Pancreas (tissue), 10 donors: ENCODE data around the gene NUDT13. TPM values are rescaled to one million over a fixed set of nuclear protein-coding genes. Genes with fewer than 3 reads are reported as not detected.

Source experiments
- ATAC-seq, 4 donors: fragments of 200-7000 bp; cut with Tn5 transposase; one replicate each; pipeline versions ENCODE4 v1.8.0 to v1.9.1; 2020; ENCODE audit warnings: mild to moderate bottlenecking in 4 of 4, moderate library complexity in 4 of 4
- DNase-seq, 6 donors: peaks; one replicate each; pipeline ENCODE4 v3.0.0-alpha.2; 2020
- FAIRE-seq: peaks from 2 replicates; lab custom pipeline; 2012; peaks lifted over from hg19 to GRCh38; lab: Jason Lieb, UNC
- H3K27ac ChIP-seq, 4 donors: fragments of 200-600 bp; sonication (generic); 1 replicate in 3 of 4; 2 replicates in 1 of 4; pipeline versions ENCODE4 v1.5.0 to v1.8.0; 2020
- H3K27me3 ChIP-seq, 4 donors: fragments of 200-600 bp; one replicate each; pipeline ENCODE4 v1.8.0; 2021
- H3K36me3 ChIP-seq, 3 donors: fragments of 200-600 bp; sonication (generic) in 1 of 3; one replicate each; pipeline versions ENCODE4 v1.5.0 to v1.8.0; 2020 to 2021
- H3K4me1 ChIP-seq, 3 donors: fragments of 200-600 bp; one replicate each; pipeline ENCODE4 v1.8.0; 2021
- H3K4me3 ChIP-seq, 4 donors: fragments of 200-600 bp; sonication (generic) in 2 of 4; one replicate each; pipeline versions ENCODE4 v1.5.0 to v1.8.0; 2020 to 2021
- H3K9me3 ChIP-seq, 4 donors: fragments of 200-600 bp; one replicate each; pipeline ENCODE4 v1.8.0; 2021
- WGBS, 2 donors: extraction: QIAGEN DNeasy Blood & Tissue Kit; methylation state at CpG; one replicate each; pipeline ENCODE4 v1.1.7; 2013; 5-methylcytosine and 5-hydroxymethylcytosine counted together
- intact Hi-C, 3 donors: fragments of 100-400 bp; cut with DNase I; formaldehyde crosslinking; loops; one replicate each; pipeline versions ENCODE4 v1.11.1 to v1.14.2; 2022
- polyA plus RNA-seq, 2 donors: library from polyadenylated mRNA; stranded (reverse); fragments of 200-250 nt; gene quantifications; one replicate each; pipeline ENCODE4 v1.2.3, GENCODE V29; 2013
- total RNA-seq, 6 donors: library from RNA; stranded (reverse); fragmentation: NEBNext Ultra II Directional in 4 of 6; extraction: Animal tissue kit (Norgen Biotek cat#: 25700) in 4 of 6; gene quantifications; one replicate each; pipeline versions ENCODE4 v1.2.1 to v1.2.4, GENCODE V29; 2021 to 2023
- TF ChIP-seq, protein P1 (sequence below), 4 donors: fragments of 200-600 bp; sonication (generic) in 3 of 4; IDR thresholded peaks; one replicate each; pipeline versions ENCODE4 v1.5.0 to v1.8.0; 2021; ENCODE audit warnings: antibody characterized with exemption in 4 of 4
- donor health status: healthy with polysubstance abuse.
- donor health status: DM: no; HTN: no; CAD: no; lungs with moderate emphysema.
- donor health status: DM: no; HTN: no; CAD: no.
- donor health status: control.
- donor health status: control.
- donor health status: Bipolar disorder and iron deficiency.
- donor health status: DM: yes; HTN: yes; CAD: no.
- donor health status: DM: no; HTN: no; CAD: no.
- donor health status: DM: no; HTN: no; CAD: no.
- donor health status: DM: yes; HTN: yes; CAD: no.

The NUDT13 gene
- total and polyA plus RNA-seq, 8 donors, result 0.95 to 2.4 (median 1.3) TPM

DNA sequence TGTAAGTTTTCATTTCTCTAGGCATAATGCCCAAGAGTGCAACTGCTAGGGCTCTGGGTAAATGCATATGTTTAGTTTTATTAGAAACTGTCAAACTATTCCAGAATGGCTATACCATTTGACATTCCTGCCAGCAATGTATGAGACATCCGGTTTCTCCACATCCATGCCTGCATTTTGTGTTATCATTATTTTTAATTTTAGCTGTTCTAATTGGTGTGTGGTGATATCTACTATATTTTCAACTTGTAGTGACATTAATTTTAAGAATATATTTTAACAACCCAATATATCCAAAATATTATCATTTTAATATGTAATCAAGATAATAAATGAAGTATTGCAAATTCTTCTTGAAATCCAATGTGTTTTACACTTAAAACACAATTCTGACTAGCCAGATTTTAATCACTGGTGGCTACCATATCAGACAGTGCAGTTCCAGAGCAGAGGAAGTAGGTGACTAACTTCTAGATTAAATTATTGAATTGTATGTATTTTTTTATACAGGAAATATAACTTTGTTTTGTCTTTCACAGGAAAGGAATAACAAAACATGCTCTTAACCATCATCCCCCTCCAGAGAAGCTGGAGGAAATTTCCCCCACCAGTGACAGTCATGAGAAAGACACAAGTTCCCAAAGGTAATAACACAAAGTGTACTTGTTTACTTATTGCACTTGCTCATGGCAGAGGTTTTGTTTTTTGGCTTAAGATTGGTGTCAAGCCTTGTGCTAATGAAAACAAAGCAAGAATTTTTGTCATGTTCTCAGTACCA, 64.1 kb downstream of the NUDT13 start:
- Histone ChIP-seq H3K27ac (no peak overlapping the region), H3K36me3 (peaks cover 0 to 8% (median 0%) of the 10 kb centered on the region in 3 donors), H3K9me3 (no peaks in the 10 kb centered on the region), H3K27me3 (no peaks in the 10 kb centered on the region), H3K4me3 (no peak overlapping the region), H3K4me1 (peaks cover 0 to 4% (median 0%) of the 10 kb centered on the region in 3 donors)
- FAIRE-seq, result no peak
- TF ChIP-seq, protein P1, sequence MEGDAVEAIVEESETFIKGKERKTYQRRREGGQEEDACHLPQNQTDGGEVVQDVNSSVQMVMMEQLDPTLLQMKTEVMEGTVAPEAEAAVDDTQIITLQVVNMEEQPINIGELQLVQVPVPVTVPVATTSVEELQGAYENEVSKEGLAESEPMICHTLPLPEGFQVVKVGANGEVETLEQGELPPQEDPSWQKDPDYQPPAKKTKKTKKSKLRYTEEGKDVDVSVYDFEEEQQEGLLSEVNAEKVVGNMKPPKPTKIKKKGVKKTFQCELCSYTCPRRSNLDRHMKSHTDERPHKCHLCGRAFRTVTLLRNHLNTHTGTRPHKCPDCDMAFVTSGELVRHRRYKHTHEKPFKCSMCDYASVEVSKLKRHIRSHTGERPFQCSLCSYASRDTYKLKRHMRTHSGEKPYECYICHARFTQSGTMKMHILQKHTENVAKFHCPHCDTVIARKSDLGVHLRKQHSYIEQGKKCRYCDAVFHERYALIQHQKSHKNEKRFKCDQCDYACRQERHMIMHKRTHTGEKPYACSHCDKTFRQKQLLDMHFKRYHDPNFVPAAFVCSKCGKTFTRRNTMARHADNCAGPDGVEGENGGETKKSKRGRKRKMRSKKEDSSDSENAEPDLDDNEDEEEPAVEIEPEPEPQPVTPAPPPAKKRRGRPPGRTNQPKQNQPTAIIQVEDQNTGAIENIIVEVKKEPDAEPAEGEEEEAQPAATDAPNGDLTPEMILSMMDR (IDR thresholded peaks at IDR 0.05), result no peak
- DNase-seq, result no peak
- no peak for ATAC-seq
- 90 to 97% methylated on average over 1 of the region's 1 CpG for WGBS, 2 donors
- intact Hi-C loops, result no loop called here

Other genes with a start within 250 kb of the NUDT13 start
- gene OIT3, start 216.7 kb upstream of the NUDT13 start, total RNA-seq, result under 1 TPM in 1 of 6 donors, not detected in 5; 0.34 TPM
- gene OIT3, start 216.7 kb upstream of the NUDT13 start, polyA plus RNA-seq, result under 1 TPM in 1 of 2 donors, not detected in 1; 0.05 TPM
- not detected for gene PLA2G12B, start 155.6 kb upstream of the NUDT13 start, total RNA-seq
- not detected for gene PLA2G12B, start 155.6 kb upstream of the NUDT13 start, polyA plus RNA-seq
- 10 to 100 TPM in 3 of 6 donors, 1 to 10 TPM in 3; 8.6 to 26.1 (median 11.8) TPM for gene P4HA1, start 13.6 kb upstream of the NUDT13 start, total RNA-seq
- gene P4HA1, start 13.6 kb upstream of the NUDT13 start, polyA plus RNA-seq, result 1 to 10 TPM; 3.8 to 7.0 TPM
- 10 to 100 TPM in 3 of 6 donors, 1 to 10 TPM in 3; 7.3 to 12.2 (median 9.7) TPM for gene ECD, start 57.6 kb downstream of the NUDT13 start, total RNA-seq
- 1 to 10 TPM; 4.0 to 9.5 TPM for gene ECD, start 57.6 kb downstream of the NUDT13 start, polyA plus RNA-seq
- 10 to 100 TPM in 2 of 6 donors, 1 to 10 TPM in 4; 6.6 to 15.8 (median 7.4) TPM for gene FAM149B1, start 57.7 kb downstream of the NUDT13 start, total RNA-seq
- gene FAM149B1, start 57.7 kb downstream of the NUDT13 start, polyA plus RNA-seq, result 10 to 100 TPM; 10.1 TPM
- 1 to 10 TPM; 3.7 to 6.7 (median 4.9) TPM for gene DNAJC9, start 136.8 kb downstream of the NUDT13 start, total RNA-seq
- gene DNAJC9, start 136.8 kb downstream of the NUDT13 start, polyA plus RNA-seq, result 1 to 10 TPM; 4.9 to 8.5 TPM
- gene MRPS16, start 142.2 kb downstream of the NUDT13 start, total RNA-seq, result 10 to 100 TPM; 24.1 to 46.0 (median 42.9) TPM
- 10 to 100 TPM; 25.6 to 34.2 TPM for gene MRPS16, start 142.2 kb downstream of the NUDT13 start, polyA plus RNA-seq
- gene CFAP70, start 248.4 kb downstream of the NUDT13 start, total RNA-seq, result 1 to 10 TPM; 1.3 to 4.9 (median 2.9) TPM
- 10 to 100 TPM in 1 of 2 donors, 1 to 10 TPM in 1; 10.0 to 28.8 TPM for gene CFAP70, start 248.4 kb downstream of the NUDT13 start, polyA plus RNA-seq